Activated CD4-positive, alpha-beta memory T cell treated with anti-CD3 and anti-CD28 coated beads, Interleukin-2, amount 10 ng/mL, durations not matched to agents 7 days and 5 days (primary cell): ENCODE results near the gene QRFP. TPM values are rescaled to one million over a fixed set of nuclear protein-coding genes. Genes with fewer than 3 reads are reported as not detected.

Source experiments
- CTCF ChIA-PET: fragments of 350-600 bp; sonication (Branson Sonifier 250); formaldehyde crosslinking; loops from one replicate; lab custom pipeline; 2021; ENCODE audit warnings: antibody characterized with exemption, inconsistent platforms; lab: Charles Lee
- POLR2A ChIA-PET: fragments of 350-600 bp; sonication (Branson Sonifier 250); formaldehyde crosslinking; loops from one replicate; lab custom pipeline; 2021; ENCODE audit warnings: antibody characterized with exemption; lab: Charles Lee
- DNase-seq: peaks from one replicate; pipeline ENCODE4 v3.0.0-alpha.2; 2020
- H3K27ac Mint-ChIP-seq: one replicate; pipeline ENCODE4 v1.8.0; 2021; ENCODE audit warnings: mild to moderate bottlenecking, mixed read lengths
- H3K27me3 Mint-ChIP-seq: one replicate; pipeline ENCODE4 v1.8.0; 2021; ENCODE audit warnings: mixed read lengths
- H3K36me3 Mint-ChIP-seq: one replicate; pipeline ENCODE4 v1.8.0; 2021; ENCODE audit warnings: low read depth, mixed read lengths
- H3K4me1 Mint-ChIP-seq: one replicate; pipeline ENCODE4 v1.8.0; 2021; ENCODE audit warnings: mixed read lengths
- H3K4me3 Mint-ChIP-seq: one replicate; pipeline ENCODE4 v1.8.0; 2021; ENCODE audit warnings: mild to moderate bottlenecking, mixed read lengths
- H3K9me3 Mint-ChIP-seq: one replicate; pipeline ENCODE4 v1.8.0; 2021; ENCODE audit warnings: mixed read lengths
- total RNA-seq, 2 experiments: library from RNA; stranded (reverse); gene quantifications; one replicate each; pipeline ENCODE4 v1.2.3, GENCODE V29; 2021

QRFP gene
- total RNA-seq, 2 experiments from 2014 or later: not detected

DNA sequence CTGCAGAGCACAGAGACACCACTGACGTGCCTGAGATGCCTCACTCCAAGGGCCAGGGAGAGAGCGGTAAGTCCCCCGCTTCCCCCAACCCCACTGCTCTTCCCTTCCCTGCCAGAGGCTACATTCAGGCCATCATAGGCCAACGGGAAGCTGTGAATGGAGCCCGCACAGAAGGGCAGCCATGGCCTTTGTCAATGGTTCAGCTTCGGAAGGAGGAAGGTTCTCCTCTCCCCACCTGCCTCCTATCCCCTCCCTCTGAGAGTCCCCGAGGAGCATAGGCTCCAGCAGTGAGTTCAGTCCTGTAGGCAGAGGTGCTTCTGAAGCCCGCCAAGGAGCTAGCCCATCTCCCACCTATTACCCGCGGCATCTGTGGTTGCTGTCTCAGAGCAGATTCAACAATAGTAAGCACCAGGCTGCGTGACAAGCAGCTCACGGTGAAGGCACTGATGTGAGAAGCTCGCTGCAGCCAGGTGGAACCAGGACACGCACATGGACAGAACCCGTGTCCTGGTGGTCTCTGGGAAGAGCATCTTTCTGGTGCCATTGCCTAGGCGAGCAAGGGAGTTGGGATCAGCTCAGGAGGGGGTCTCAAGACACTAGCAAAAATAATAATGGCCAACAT is 15.9 kb downstream of the QRFP start:
- H3K36me3 Mint-ChIP-seq: peaks cover 6% of the 10 kb centered on the region
- H3K27ac Mint-ChIP-seq: no peak overlapping the region
- no peaks in the 10 kb centered on the region for H3K27me3 Mint-ChIP-seq
- H3K9me3 Mint-ChIP-seq: no peaks in the 10 kb centered on the region
- no peak overlapping the region for H3K4me3 Mint-ChIP-seq
- no peak for DNase-seq
- CTCF ChIA-PET: interaction anchor here (1.0 to 1.7 kb wide), 2 partner anchors 9 to 166 kb away, joined by 3 read pairs; no protein-coding TSS in a partner anchor
- POLR2A ChIA-PET: no interaction called here
- no peaks in the 10 kb centered on the region for H3K4me1 Mint-ChIP-seq

DNA sequence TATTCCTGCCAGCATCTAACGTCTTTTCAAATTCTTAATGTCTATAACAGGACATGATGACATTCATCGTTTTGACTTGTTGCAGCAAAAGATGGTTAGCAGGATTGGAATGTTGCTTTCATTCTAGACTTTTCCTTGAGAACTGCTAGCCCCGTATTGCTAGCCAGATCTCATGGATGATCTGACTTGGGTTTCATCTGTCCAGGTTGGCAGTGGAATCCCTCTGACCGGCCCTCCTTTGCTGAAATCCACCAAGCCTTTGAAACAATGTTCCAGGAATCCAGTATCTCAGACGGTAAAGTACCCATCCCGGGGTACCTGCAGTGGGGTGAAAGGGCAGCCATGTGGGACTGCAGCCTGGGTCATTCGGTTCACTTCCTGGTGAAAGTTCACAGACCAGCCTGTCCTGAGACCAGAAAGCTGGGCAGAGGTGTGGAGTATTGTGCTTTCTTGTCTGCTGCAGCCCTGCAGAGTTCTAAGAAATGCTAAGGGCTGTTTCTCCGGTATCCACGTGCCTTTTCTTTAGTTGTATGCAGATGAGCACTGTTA is 16.7 kb downstream of the QRFP start:
- no peak for DNase-seq
- Mint-ChIP-seq H3K27ac (no peak overlapping the region), H3K4me1 (no peaks in the 10 kb centered on the region), H3K4me3 (no peak overlapping the region), H3K9me3 (no peaks in the 10 kb centered on the region), H3K36me3 (peaks cover 7% of the 10 kb centered on the region), H3K27me3 (no peaks in the 10 kb centered on the region)
- POLR2A ChIA-PET: no interaction called here
- CTCF ChIA-PET: interaction anchor here (1.7 kb wide), 1 partner anchor 167 kb away, joined by 3 read pairs; no protein-coding TSS in a partner anchor

DNA sequence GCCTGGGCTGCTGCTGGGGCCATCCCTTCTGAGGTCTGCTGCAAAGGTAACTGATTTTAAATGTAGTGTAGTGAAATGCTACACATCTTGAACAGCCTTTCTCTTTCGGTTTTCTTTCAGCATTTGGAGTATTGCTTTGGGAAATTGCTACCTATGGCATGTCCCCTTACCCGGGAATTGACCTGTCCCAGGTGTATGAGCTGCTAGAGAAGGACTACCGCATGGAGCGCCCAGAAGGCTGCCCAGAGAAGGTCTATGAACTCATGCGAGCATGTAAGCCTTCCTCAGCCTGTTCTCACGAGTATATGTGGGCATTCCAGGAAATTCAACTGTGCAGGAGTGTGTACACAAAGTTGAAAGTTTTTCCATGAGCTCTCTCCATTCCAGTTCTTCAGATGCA is 18.3 kb downstream of the QRFP start:
- ChIA-PET POLR2A (no interaction called here), CTCF (interaction anchor here (1.0 kb wide), 1 partner anchor 168 kb away, joined by 3 read pairs; no protein-coding TSS in a partner anchor)
- Mint-ChIP-seq H3K36me3 (peaks cover 8% of the 10 kb centered on the region), H3K27ac (no peak overlapping the region), H3K4me3 (no peak overlapping the region), H3K27me3 (no peaks in the 10 kb centered on the region), H3K4me1 (no peaks in the 10 kb centered on the region), H3K9me3 (no peaks in the 10 kb centered on the region)
- no peak for DNase-seq

DNA sequence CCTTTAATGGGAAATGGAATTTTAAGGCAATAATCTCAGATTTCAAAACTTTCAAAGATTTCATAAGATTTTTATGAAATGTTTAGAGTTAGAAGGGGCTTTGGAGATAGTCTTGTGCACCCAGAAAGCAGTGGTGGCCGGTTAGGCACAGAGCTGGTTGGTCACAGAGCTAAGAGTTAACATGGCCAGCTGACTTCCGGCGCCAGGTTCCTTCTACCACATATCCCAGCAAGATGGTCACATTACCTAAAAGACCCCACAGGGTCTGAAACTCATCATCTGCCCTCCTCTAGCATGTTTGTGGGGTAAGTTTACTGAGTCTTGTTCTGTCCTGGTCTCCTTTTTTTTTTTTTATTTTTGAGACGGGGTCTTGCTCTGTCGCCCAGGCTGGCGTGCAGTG is 19.3 kb downstream of the QRFP start:
- no peak overlapping the region for H3K27ac Mint-ChIP-seq
- H3K9me3 Mint-ChIP-seq: no peaks in the 10 kb centered on the region
- no peak overlapping the region for H3K4me3 Mint-ChIP-seq
- no peaks in the 10 kb centered on the region for H3K27me3 Mint-ChIP-seq
- POLR2A ChIA-PET: no interaction called here
- peaks cover 12% of the 10 kb centered on the region for H3K36me3 Mint-ChIP-seq
- CTCF ChIA-PET: interaction anchor here (0.8 to 1.0 kb wide), 2 partner anchors 11 to 176 kb away, joined by 3 read pairs; no protein-coding TSS in a partner anchor
- H3K4me1 Mint-ChIP-seq: no peaks in the 10 kb centered on the region
- no peak for DNase-seq

DNA sequence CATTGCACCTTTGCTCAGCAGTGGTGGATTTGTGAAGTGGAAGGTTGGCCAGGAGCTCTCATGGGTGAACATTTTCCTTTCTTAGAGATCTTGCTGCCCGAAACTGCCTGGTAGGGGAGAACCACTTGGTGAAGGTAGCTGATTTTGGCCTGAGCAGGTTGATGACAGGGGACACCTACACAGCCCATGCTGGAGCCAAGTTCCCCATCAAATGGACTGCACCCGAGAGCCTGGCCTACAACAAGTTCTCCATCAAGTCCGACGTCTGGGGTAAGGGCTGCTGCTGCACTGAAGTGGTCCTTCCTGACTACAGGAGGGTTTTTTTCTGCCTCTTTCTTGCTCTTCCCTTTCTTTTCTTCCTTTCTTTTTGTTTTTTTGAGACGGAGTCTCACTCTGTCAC is 21.8 kb downstream of the QRFP start:
- Mint-ChIP-seq H3K36me3 (peaks cover 7% of the 10 kb centered on the region), H3K4me3 (no peak overlapping the region), H3K9me3 (no peaks in the 10 kb centered on the region), H3K27ac (no peak overlapping the region), H3K4me1 (no peaks in the 10 kb centered on the region), H3K27me3 (no peaks in the 10 kb centered on the region)
- ChIA-PET POLR2A (no interaction called here), CTCF (no interaction called here)
- no peak for DNase-seq

DNA sequence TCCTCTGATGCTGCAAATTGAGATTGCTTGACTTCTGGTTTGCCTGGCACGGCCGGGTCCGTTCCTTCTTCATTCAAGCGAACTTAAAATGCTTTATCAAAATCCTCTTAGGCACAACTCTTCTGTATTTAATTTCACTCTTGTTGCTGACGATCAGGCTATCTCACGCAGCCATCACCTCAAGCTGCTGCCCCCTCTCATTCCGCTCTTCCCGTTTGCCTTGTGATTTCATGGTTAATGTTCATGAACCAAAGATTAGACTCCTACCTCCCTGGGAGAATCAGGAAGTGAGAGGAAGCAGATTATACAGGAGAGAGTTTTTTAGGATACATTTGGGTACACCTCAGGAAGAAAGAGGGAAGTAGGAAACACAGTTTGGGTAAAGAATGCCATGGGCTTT is 22.6 kb downstream of the QRFP start:
- ChIA-PET POLR2A (no interaction called here), CTCF (no interaction called here)
- Mint-ChIP-seq H3K4me3 (no peak overlapping the region), H3K27me3 (no peaks in the 10 kb centered on the region), H3K4me1 (no peaks in the 10 kb centered on the region), H3K27ac (no peak overlapping the region), H3K36me3 (peaks cover 7% of the 10 kb centered on the region), H3K9me3 (no peaks in the 10 kb centered on the region)
- DNase-seq: no peak

DNA sequence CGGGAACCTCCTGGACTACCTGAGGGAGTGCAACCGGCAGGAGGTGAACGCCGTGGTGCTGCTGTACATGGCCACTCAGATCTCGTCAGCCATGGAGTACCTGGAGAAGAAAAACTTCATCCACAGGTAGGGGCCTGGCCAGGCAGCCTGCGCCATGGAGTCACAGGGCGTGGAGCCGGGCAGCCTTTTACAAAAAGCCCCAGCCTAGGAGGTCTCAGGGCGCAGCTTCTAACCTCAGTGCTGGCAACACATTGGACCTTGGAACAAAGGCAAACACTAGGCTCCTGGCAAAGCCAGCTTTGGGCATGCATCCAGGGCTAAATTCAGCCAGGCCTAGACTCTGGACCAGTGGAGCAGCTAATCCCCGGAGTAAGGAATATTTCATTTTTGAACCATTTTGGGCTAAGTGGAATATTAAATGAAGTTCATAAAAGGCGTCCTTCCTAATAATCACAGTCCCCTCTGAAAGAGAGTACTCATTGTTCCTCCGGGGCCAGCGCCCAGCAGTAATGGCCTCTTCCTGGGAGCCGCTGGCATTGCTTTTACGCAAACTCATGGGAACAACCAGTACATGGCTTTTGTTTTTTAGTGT is 23.6 kb downstream of the QRFP start:
- ChIA-PET POLR2A (no interaction called here), CTCF (no interaction called here)
- H3K4me3 Mint-ChIP-seq: no peak overlapping the region
- no peaks in the 10 kb centered on the region for H3K27me3 Mint-ChIP-seq
- H3K9me3 Mint-ChIP-seq: no peaks in the 10 kb centered on the region
- H3K36me3 Mint-ChIP-seq: peaks cover 7% of the 10 kb centered on the region
- no peaks in the 10 kb centered on the region for H3K4me1 Mint-ChIP-seq
- no peak overlapping the region for H3K27ac Mint-ChIP-seq
- DNase-seq: no peak

DNA sequence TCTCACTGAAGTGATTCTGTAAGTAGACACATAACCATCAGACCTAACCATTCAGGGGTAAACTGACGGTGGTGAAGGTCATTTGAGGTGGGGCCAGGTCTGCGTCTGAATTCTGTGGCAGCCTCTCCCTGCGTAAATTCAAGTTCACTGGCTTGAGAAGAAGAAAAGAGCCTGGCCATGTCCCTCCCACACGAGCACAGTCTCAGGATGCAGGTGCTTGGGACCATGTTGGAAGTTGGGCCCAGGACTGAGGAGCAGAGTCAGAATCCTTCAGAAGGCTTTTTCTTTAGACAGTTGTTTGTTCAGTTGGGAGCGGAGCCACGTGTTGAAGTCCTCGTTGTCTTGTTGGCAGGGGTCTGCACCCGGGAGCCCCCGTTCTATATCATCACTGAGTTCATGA is 24.1 kb downstream of the QRFP start:
- Mint-ChIP-seq H3K27me3 (no peaks in the 10 kb centered on the region), H3K36me3 (peaks cover 7% of the 10 kb centered on the region), H3K9me3 (no peaks in the 10 kb centered on the region), H3K4me3 (no peak overlapping the region), H3K27ac (no peak overlapping the region), H3K4me1 (no peaks in the 10 kb centered on the region)
- CTCF ChIA-PET: interaction anchor here (1.1 kb wide), 1 partner anchor 8 kb away, joined by 3 read pairs; no protein-coding TSS in a partner anchor
- no peak for DNase-seq
- POLR2A ChIA-PET: no interaction called here

DNA sequence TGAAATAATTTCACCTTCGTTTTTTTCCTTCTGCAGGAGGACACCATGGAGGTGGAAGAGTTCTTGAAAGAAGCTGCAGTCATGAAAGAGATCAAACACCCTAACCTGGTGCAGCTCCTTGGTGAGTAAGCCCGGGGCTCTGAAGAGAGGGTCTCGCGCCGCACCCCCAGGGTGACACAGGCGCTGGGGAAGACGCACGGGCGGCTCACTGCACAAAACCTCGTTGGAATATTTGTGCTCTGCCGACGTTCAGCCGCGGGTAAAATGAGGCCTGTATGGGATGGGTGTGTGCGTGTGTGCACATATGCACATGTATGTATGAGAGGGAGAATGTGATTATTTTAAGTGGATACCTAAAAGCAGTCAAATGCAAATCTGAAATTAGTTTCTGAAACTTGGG is 24.5 kb downstream of the QRFP start:
- no peak for DNase-seq
- Mint-ChIP-seq H3K9me3 (no peaks in the 10 kb centered on the region), H3K4me1 (no peaks in the 10 kb centered on the region), H3K4me3 (no peak overlapping the region), H3K27me3 (no peaks in the 10 kb centered on the region), H3K36me3 (peaks cover 7% of the 10 kb centered on the region), H3K27ac (no peak overlapping the region)
- CTCF ChIA-PET: interaction anchor here (1.0 to 1.1 kb wide), 3 partner anchors 9 to 174 kb away, joined by 3 read pairs; no protein-coding TSS in a partner anchor
- POLR2A ChIA-PET: no interaction called here

DNA sequence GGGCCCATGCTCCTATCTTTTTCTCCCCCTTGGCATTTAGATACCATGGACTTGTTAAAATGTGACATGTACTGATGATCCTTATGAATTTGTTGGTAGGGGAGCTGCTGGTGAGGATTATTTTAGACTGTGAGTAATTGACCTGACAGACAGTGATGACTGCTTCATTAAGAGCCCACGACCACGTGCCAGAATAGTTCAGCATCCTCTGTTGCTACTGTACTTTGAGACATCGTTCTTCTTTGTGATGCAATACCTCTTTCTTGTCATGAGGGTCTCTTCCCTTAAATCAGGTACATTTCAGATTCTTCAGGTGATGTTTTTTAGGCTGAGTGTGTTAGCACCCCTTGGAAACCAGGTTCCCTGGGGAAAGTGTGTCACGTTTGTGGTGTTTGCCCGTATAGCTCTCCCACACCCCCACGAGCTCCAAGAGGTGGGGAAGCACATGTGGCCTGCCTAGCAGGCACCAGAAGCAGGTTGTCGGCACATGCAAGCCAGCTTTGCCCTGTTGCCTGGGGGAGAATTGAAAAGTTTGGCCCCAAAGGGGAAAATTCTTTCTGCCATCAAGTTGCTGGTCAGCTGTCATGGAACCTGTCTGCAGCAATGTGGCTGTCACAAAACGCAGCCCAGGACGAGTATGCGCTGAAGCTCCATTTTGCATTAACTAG is 25.1 kb downstream of the QRFP start:
- POLR2A ChIA-PET: no interaction called here
- H3K9me3 Mint-ChIP-seq: no peaks in the 10 kb centered on the region
- no peaks in the 10 kb centered on the region for H3K4me1 Mint-ChIP-seq
- CTCF ChIA-PET: interaction anchor here (1.0 to 1.1 kb wide), 3 partner anchors 9 to 175 kb away, joined by 3 read pairs; no protein-coding TSS in a partner anchor
- peaks cover 7% of the 10 kb centered on the region for H3K36me3 Mint-ChIP-seq
- no peak for DNase-seq
- H3K4me3 Mint-ChIP-seq: no peak overlapping the region
- no peak overlapping the region for H3K27ac Mint-ChIP-seq
- no peaks in the 10 kb centered on the region for H3K27me3 Mint-ChIP-seq

DNA sequence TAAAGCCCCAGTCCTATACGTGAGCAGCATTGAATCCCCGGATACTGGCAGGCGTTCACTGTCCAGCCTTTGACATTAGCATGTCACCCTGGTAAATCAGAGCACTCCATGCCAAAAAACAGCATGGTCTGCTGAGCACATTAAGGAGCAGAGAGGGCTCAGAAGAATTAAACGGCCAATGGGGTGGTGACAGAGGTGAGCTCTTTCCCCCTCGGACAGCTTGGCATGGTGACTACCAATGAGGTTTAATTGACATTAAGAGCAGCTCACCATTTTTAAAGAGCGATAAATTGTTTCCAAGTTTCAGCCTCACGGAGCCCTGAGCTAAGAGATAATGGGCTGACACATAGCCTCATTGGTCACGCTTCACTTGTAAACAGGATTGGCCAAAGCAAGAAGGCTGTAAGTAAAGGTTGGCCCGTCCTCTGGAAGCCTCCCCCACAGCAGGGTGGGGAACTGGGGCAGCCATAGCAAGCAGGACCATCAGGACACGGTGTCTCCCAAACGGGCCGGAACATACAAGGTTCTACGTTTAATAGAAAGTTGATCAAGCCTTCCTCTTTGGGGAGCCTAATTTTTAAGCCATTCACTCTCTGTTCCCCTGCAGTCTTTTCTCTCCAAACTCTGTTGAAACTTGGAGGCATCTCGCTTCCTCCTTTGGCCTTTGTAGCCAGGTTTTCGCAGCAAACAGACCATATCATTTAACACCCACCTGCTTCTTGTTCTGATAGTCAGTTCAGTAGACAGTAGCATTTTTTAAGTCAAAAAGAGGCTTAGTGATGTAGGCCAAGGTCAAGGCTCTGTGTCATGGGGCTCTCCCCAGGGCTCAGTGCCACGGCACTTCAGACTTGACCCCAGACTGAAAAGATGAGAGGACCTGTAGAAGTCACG is 25.9 kb downstream of the QRFP start:
- no peaks in the 10 kb centered on the region for H3K4me1 Mint-ChIP-seq
- H3K4me3 Mint-ChIP-seq: no peak overlapping the region
- H3K27me3 Mint-ChIP-seq: no peaks in the 10 kb centered on the region
- H3K36me3 Mint-ChIP-seq: peaks cover 7% of the 10 kb centered on the region
- POLR2A ChIA-PET: no interaction called here
- CTCF ChIA-PET: interaction anchor here (0.7 to 2.2 kb wide), 10 partner anchors 8 to 224 kb away, joined by 3 to 19 read pairs (median 4); no protein-coding TSS in a partner anchor
- no peak overlapping the region for H3K27ac Mint-ChIP-seq
- no peak for DNase-seq
- H3K9me3 Mint-ChIP-seq: no peaks in the 10 kb centered on the region

DNA sequence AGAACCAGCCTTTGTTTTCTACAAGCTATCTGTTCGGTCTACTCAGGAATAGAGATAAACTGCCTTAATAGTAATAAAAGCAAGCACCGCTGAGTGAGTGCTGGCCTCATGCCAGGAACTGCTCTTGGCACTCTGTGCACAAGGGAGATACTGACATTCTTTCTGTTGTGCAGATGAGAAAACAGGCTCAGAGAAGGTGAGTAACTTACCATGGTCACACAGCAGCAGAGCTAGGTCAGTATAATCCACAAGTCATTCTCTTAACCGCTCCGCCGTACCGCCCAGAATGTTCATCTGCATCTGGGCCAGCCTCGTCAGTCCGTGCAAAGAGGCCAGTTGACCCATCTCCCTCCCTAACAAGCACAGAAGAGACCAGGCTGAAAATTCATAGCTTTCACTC is 27.4 kb downstream of the QRFP start:
- Mint-ChIP-seq H3K36me3 (peaks cover 4% of the 10 kb centered on the region), H3K4me1 (no peaks in the 10 kb centered on the region), H3K4me3 (no peak overlapping the region), H3K27me3 (no peaks in the 10 kb centered on the region), H3K9me3 (no peaks in the 10 kb centered on the region), H3K27ac (no peak overlapping the region)
- ChIA-PET CTCF (interaction anchor here (0.9 to 5.6 kb wide), 10 partner anchors 28 to 226 kb away, joined by 3 to 44 read pairs (median 4); no protein-coding TSS in a partner anchor), POLR2A (no interaction called here)
- no peak for DNase-seq
